Stimulated activated naive CD8-positive, alpha-beta T cell treated with anti-CD3 and anti-CD28 coated beads, Interleukin-15, amount 100 ng/mL, for 72 hours (primary cell): ENCODE results near the gene FOXK2.
"Not testable (repeated sequence)": the region's sequence is repeated elsewhere in the genome, so short reads cannot be mapped to it uniquely, and the experiment has no call there.

Experiments
- ATAC-seq: fragments of 150-1000 bp; cut with Tn5 transposase; 2 replicates; pipeline ENCODE4 v1.10.0; 2021; ENCODE audit warnings: mild to moderate bottlenecking, moderate library complexity
- DNase-seq, 2 donors: peaks; one replicate each; pipeline ENCODE4 v3.0.0; 2021 to 2022
- H3K27ac Mint-ChIP-seq, 2 donors: one replicate each; pipeline ENCODE4 v1.8.0; 2022; ENCODE audit warnings: mild to moderate bottlenecking in 2 of 2, mixed read lengths in 2 of 2, moderate library complexity in 2 of 2
- H3K27me3 Mint-ChIP-seq: one replicate; pipeline ENCODE4 v1.8.0; 2022; ENCODE audit warnings: mixed read lengths
- H3K4me1 Mint-ChIP-seq: one replicate; pipeline ENCODE4 v1.8.0; 2022; ENCODE audit warnings: mild to moderate bottlenecking, mixed read lengths
- H3K4me3 Mint-ChIP-seq, 2 donors: one replicate each; pipeline ENCODE4 v1.8.0; 2022; ENCODE audit warnings: mild to moderate bottlenecking in 2 of 2, mixed read lengths in 2 of 2, moderate library complexity in 1 of 2
- H3K9me3 Mint-ChIP-seq, 2 donors: one replicate each; pipeline ENCODE4 v1.8.0; 2022; ENCODE audit warnings: mixed read lengths in 2 of 2

Gene FOXK2

DNA sequence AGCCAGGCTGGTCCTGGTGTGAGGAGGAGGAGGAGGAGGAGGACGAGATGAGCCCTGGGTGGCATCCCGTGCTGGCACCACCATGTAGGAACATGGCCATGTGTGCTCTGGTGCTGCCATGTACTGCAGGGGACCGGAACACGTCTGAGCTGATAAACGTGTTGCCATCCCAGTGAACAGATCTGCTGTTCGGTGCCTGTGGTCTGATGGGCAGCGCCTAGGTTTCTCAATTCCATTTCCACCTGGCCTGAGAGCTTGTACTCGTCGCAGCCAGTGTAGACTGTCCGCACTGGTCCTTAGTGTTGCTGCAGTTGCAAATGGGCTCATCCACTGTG, 28.4 kb upstream of the FOXK2 start:
- no peak overlapping the region for H3K27ac Mint-ChIP-seq
- no peak for ATAC-seq
- H3K4me1 Mint-ChIP-seq, result peaks cover 24% of the 10 kb centered on the region
- H3K4me3 Mint-ChIP-seq, result no peak overlapping the region
- H3K9me3 Mint-ChIP-seq, result no peaks in the 10 kb centered on the region
- no peaks in the 10 kb centered on the region for H3K27me3 Mint-ChIP-seq
- no peak for DNase-seq

DNA sequence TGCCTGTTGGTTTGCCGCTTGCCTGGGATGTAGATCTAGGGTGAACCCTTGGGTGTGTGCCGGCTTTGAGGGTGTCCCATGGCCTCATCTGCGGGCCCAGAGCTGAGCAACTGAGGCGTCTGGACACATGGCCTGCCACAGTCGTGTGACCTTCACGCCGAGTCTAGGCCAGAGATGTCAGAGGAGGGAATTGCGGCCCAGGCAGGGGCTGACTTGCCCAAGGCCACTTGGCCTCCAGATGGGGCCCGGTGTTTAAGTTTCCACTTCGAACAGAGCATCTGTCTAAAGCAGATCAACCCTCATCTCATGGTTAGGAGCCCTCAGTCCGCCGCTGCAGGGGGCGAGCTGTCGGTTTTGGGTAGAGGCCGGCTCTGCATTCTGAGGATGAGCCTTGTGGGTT, 28.0 kb upstream of the FOXK2 start:
- H3K9me3 Mint-ChIP-seq, result no peaks in the 10 kb centered on the region
- ATAC-seq (no peak), DNase-seq (no peak)
- H3K4me1 Mint-ChIP-seq, result peaks cover 27% of the 10 kb centered on the region
- H3K27ac Mint-ChIP-seq, result no peak overlapping the region
- H3K4me3 Mint-ChIP-seq, result no peak overlapping the region
- no peaks in the 10 kb centered on the region for H3K27me3 Mint-ChIP-seq

DNA sequence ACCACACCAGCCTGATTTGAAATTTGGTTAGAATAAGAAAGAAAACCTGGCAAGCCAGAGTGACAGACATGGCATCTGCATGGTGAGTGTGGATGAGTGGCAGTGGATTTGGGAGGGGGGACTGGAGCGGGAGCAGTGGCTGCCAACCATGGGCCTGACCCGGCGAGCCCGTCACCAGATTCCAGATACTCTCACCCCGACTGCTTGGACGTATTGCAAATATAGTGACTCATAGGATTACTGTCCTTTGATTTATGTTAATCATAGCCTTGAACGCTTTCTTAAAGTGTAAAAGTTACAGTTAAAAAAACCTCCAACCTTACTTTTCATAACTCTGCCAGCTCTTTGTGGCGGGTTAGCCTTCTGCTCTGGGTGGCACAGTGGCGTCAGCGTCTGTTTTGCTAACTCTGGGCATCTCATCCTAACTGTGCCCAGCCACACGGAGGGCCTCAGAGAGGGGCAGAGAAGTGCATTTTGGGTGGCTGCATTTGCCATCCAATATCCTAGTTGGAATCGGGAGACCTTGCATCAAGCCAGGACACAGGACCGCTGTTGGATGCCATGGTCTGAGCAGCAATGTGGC, 26.8 kb upstream of the FOXK2 start:
- Mint-ChIP-seq H3K4me3 (no peak overlapping the region), H3K4me1 (peaks cover 35% of the 10 kb centered on the region), H3K27me3 (no peaks in the 10 kb centered on the region), H3K9me3 (no peaks in the 10 kb centered on the region), H3K27ac (peak overlapping the region in 1 of 2 donors; percentile 76)
- ATAC-seq (no peak), DNase-seq (no peak)

DNA sequence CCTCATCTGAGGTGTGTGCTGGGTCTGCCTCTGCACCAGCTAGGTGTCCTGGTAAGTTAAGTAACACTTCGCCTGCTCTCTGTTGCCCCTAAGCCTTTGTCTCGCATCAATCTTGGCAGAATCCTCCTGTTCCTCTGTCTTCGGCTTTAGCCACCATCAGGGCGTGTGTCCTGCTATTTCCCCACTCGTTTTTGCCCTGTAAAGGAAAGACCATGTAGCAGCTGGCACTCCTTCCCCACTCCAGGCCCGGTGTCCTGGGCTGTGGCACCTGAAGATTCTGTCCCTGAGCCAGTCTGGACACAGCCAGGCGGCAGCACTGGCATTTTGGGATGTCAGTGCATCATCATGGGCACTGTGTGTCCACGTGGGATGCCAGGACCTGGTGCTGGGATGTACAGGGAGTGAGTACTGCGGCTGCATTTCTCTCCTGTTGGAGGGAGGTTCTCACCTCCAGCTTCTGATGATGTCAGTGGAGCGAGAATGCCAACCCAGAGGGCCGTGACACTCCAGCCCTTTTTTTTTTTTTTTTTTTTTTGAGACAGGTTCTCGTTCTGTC, 26.2 kb upstream of the FOXK2 start:
- no peak overlapping the region for H3K4me3 Mint-ChIP-seq
- ATAC-seq (no peak), DNase-seq (no peak)
- H3K9me3 Mint-ChIP-seq, result no peaks in the 10 kb centered on the region
- H3K4me1 Mint-ChIP-seq, result peaks cover 41% of the 10 kb centered on the region
- no peaks in the 10 kb centered on the region for H3K27me3 Mint-ChIP-seq
- H3K27ac Mint-ChIP-seq, result no peak overlapping the region

DNA sequence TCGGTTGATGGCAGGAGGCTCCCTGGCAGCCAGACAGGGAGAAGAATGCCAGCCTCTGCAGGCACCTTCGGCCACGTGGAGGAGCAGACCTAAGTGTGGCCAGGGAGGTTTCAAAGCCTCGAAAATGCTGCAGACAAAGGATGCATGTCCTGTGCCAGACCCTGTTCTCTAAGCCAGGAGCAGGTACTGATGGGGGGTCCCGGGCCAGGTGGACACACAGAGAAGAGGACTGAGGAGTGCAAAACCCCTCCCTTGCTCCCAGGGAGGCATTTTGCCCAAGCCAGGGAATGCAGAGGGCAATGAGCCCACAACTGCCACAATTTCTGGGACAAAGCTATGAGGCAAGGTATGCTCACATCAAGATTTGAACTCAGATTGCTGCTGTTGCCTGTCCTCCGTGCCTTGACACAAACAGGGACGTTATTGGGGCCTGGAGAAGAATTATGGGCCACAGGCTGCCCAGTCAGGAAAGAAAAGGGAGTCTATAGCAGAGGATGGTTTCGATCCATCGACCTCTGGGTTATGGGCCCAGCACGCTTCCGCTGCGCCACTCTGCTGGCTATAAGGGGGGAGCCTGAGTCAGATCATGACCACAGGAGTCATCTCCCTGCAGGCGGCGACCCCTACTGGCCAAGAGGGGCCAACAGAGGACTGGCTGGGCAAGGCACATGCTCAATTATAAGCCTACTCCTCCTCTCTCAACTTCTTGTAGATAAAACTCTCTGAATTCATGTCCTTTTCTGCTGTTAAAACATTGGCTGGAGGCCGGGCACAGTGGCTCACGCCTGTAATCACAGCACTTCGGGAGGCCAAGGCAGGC, 25.1 kb upstream of the FOXK2 start:
- ATAC-seq, result peak; percentile 89
- no peaks in the 10 kb centered on the region for H3K27me3 Mint-ChIP-seq
- H3K4me1 Mint-ChIP-seq, result peaks cover 49% of the 10 kb centered on the region

DNA sequence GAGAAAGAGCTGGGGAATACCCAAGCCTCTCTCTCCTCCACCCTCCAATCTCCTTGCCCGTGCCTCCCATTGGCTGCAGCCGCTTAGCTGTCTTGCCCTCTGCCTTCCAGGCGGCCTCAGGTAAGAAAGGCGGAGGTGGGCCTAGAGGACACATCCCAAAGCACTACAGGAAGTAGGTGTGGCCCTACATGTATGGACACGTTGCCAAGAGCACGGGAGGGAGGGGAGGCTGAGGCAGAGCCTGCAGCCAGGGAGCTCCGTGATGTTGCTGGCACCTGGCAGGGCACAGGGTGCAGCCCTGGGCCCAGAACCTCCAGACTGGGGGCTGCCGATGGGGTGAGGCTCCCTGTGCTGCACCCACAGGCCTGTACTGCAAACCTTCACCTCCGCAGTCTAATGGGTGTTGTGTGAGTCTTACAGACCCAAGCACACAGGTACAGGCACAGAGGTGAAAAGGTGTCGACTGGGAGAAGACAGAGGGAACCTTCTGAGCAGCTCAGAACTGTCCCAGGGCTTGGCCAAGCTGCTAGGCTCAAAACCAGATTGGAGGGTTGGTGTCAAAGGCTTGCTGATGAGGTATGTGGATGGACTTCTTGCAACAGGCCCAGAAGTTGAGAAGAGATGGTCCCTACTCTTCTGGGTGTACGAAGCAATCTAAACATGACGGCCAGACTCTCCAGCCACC, 23.5 kb upstream of the FOXK2 start:
- no peak for ATAC-seq
- Mint-ChIP-seq H3K4me1 (peaks cover 50% of the 10 kb centered on the region), H3K9me3 (no peaks in the 10 kb centered on the region), H3K4me3 (peak overlapping the region; percentile 79 to 87), H3K27ac (peak overlapping the region in 1 of 2 donors; percentile 78), H3K27me3 (no peaks in the 10 kb centered on the region)
- peak in 1 of 2 donors; percentile 24 for DNase-seq

More for the DNA sequence above, 25.1 kb upstream of the FOXK2 start:
- Mint-ChIP-seq H3K4me3 (peak overlapping the region; percentile 62 to 70), H3K9me3 (no peaks in the 10 kb centered on the region), H3K27ac (peak overlapping the region; percentile 76 to 99)
- DNase-seq, result peak; percentile 92 to 94

DNA sequence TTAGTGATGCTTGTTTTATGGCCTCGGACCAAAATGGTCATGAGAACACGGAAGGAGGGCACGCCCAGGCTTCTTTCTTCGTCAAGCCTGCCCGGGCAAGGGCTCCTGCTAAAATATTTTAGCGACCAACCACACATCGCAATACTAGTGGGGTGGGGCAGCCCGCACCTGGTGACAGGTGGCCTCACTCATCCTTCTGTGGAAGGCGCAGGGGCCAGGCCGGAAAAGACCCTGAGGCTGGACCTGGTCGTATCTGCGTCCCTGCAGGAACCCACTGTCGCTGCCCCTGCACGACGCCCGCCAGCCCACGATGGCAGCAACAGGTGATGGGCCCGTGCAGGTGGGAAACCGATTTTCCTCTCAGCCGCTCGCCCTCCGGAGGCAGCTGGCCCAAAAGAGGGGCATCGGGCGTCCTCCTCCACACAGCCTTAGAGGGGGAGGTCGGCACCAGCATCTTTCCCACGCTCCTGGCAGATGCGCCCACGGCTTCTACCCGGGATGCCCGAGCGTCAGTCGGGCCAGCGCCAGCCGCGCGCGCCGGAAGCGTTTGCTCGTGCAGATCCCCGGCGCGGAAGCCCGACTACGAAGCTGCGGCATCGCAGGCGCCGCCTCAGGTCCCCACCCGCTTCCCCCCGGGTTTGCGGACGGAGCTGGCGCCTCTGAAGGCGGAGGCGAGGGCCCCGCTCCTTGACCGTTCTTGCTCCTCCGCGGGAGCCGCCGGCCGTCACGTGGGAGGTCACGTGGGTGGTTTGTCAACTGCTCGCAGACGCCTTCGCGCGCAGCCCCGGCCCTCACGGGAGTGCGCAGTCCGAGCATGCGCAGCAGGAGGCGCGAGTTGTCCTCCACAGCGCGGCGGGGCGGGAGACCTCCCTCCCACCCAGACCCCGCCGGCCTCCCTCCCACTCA, 22.8 kb upstream of the FOXK2 start:
- Mint-ChIP-seq H3K27me3 (no peaks in the 10 kb centered on the region), H3K4me3 (peak overlapping the region; percentile 79 to 87), H3K9me3 (no peaks in the 10 kb centered on the region), H3K27ac (peak overlapping the region in 1 of 2 donors; percentile 78), H3K4me1 (peaks cover 50% of the 10 kb centered on the region)
- peak; percentile 65 for ATAC-seq
- DNase-seq, result peak; percentile 88 to 91

DNA sequence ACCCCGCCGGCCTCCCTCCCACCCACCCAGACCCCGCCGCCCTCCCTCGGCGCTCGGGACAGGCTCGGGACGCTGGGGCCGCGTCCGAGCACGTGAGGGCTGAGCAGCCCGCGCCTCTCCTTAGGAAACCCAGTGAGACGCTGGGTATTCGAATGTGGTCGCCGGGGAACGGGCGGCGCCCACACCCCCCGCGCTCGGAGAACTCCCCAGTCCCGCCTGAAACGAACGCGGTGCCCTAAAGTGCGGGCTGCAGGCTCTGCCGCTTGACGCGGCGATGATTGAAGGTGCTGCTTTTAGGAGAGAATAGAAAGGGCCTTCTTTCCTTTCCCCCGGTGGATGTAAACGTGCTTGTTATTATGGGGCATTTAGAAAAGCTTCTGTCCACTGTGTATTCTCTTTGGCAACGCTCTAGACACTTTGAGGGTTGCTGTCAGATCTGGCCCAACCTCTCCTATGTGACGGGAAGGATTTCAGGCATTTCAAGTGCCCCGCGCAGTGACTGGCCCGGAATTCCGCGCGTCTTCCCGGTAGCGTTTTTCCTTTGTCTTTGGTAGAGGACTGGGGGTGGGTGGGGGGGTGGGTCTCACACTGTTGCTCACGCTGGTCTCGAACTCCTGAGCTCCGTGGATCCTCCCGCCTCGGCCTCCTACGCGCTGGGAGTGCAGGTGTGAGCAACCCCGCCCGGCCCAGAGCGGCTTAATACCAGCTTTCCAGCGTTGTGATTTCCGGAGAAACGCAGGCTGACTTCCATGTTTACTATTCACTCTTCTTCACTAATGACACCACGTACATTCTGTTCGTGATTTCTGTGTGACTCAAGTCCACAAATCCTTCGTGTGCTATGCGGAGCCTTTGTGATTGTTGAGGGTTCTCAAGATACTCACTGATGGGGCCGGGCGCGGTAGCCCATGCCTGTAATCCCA, 21.8 kb upstream of the FOXK2 start:
- Mint-ChIP-seq H3K27ac (peak overlapping the region; percentile 41 to 91), H3K9me3 (no peaks in the 10 kb centered on the region), H3K27me3 (no peaks in the 10 kb centered on the region), H3K4me3 (peak overlapping the region; percentile 87 to 92), H3K4me1 (peaks cover 50% of the 10 kb centered on the region)
- ATAC-seq (peak; percentile 26), DNase-seq (peak; percentile 46 to 49)

DNA sequence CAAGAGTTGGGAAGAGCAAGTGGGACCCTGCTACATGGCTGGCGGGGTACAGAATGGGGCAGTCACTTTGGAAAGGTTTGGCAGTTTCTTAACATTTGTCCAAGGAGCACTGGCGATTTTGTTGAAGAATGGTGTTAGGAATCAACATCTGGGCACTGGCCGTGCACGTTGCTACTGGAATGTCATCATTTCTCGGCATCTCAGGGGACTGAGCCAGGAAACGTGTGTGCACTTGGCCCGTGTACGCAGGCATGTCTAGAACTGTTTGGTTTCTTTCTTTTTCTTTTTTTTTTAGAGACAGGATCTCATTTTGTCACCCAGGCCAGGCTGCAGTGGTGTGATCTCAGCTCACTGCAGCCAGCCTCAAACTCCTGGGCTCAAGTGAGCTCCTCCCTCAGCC, 17.3 kb upstream of the FOXK2 start:
- no peaks in the 10 kb centered on the region for H3K27me3 Mint-ChIP-seq
- no peak overlapping the region for H3K27ac Mint-ChIP-seq
- H3K4me3 Mint-ChIP-seq, result no peak overlapping the region
- no peaks in the 10 kb centered on the region for H3K9me3 Mint-ChIP-seq
- no peak for ATAC-seq
- no peak for DNase-seq
- peaks cover 26% of the 10 kb centered on the region for H3K4me1 Mint-ChIP-seq

DNA sequence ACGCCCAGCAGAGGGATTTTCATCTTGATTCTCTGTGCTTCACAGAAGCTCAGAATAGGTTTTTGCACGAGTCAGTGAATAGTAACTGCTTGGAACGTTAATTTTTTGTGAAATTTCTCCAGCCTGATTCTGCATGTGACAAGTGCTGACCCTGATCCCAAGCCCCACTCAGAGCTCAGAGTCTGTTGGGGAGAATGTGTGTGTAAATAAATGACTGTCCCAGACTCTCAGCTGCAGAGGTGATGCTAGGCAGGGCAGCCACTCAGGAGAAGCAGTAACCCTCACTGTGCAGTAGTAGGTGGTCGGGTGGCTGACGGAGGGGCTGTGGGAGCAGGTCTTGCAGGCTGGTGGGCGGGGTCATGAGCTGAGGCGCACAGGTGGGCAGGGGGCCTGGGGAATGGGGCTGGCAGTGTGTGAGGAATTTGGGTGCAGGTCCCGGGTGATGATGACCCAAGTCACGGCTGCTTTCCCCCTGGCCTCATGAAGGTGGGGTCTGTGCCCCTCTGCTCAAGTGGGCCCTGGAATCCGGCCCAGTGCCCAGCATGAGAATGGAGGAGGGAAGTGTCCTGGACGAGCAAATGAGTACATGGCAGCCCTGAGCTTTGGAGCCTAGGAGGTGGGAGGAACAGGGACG, 16.3 kb upstream of the FOXK2 start:
- no peak overlapping the region for H3K4me3 Mint-ChIP-seq
- no peak for DNase-seq
- no peak overlapping the region for H3K27ac Mint-ChIP-seq
- peaks cover 18% of the 10 kb centered on the region for H3K4me1 Mint-ChIP-seq
- ATAC-seq, result no peak
- no peaks in the 10 kb centered on the region for H3K9me3 Mint-ChIP-seq
- H3K27me3 Mint-ChIP-seq, result no peaks in the 10 kb centered on the region

DNA sequence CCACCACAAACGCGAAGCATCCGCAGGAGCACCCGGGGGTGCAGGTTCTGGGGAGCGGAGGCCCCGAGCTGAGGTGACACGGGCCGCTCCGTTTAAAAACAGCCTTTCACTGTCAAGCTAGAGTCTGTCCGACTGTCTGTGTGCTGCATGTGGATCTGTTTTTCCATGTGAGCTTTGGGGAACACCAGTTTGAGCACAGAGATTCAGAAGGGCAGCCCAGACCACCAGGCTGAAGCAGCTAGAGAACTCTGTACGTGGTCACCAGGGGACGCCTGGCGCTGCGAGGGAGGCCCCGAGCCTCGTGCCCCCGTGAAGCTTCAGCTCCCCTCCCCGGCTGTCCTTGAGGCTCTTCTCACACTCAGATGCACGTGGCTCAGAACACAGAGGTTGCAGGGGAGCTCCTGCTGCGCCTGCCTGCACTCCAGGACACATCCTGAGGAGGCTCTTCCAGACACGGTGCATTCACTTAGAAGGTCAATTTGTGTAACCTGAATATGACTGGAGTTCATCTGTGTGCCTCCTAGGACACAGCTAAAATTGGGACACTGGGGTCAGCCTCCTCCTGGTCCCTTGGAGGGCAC, 15.7 kb upstream of the FOXK2 start:
- DNase-seq, result no peak
- ATAC-seq, result no peak
- Mint-ChIP-seq H3K9me3 (no peaks in the 10 kb centered on the region), H3K27me3 (no peaks in the 10 kb centered on the region), H3K4me3 (no peak overlapping the region), H3K27ac (no peak overlapping the region), H3K4me1 (peaks cover 15% of the 10 kb centered on the region)

DNA sequence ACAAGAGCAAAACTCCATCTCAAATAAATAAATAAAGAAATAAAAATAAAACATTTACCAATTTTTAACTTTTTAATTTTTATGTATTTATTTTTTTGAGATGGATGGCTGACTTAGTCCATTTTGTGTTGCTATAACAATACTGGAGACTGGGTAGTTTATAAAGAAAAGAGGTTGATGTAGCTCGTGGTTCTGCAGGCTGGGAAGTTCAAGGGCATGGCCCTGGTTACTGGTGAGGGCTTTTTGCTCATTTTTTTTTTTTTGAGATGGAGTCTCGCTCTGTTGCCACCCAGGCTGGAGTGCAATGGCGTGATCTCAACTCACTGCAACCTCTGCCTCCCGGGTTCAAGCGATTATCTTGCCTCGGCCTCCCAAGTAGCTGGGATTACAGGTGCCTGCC, 14.2 kb upstream of the FOXK2 start:
- DNase-seq, result no peak
- Mint-ChIP-seq H3K27ac (no peak overlapping the region), H3K4me3 (no peak overlapping the region), H3K27me3 (no peaks in the 10 kb centered on the region), H3K4me1 (peaks cover 8% of the 10 kb centered on the region), H3K9me3 (no peaks in the 10 kb centered on the region)
- no peak for ATAC-seq

DNA sequence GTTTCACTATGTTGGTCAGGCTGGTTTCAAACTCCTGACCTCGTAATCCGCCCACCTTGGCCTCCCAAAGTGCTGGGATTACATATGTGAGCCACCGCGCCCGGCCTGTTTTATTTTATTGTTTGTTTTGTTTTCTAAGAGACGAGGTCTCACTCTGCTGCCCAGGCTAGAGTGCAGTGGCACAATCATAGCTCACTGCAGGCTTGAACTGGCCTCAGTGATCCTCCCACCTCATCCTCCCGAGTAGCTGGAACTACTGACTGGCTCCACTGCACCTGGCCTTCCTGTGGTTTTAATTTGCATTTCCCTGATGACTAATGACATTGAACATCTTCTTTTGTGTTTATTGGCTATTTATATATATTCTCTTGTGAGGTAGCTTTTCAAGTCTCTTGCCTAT, 13.1 kb upstream of the FOXK2 start:
- not testable (repeated sequence) for H3K9me3 Mint-ChIP-seq, H3K27ac Mint-ChIP-seq, H3K27me3 Mint-ChIP-seq
- DNase-seq (peak; percentile 20 to 46), ATAC-seq (peak; percentile 87)
- peak overlapping the region in 1 of 2 donors; percentile 14 for H3K4me3 Mint-ChIP-seq
- peaks cover 13% of the 10 kb centered on the region for H3K4me1 Mint-ChIP-seq
